GM08714 (cell line): ENCODE data around the gene CCSER1.

Experiments
- H3K4me3 ChIP-seq: fragments of 200-500 bp; sonication (Bioruptor generic); 2 replicates; pipeline ENCODE4 v1.5.1; 2014; ENCODE audit warnings: mild to moderate bottlenecking, low read length, inconsistent platforms
- ZNF274 ChIP-seq: IDR thresholded peaks from 2 replicates; pipeline ENCODE4 v1.6.1; 2012; ENCODE audit warnings: mild to moderate bottlenecking, low read depth, low read length

Gene CCSER1

DNA sequence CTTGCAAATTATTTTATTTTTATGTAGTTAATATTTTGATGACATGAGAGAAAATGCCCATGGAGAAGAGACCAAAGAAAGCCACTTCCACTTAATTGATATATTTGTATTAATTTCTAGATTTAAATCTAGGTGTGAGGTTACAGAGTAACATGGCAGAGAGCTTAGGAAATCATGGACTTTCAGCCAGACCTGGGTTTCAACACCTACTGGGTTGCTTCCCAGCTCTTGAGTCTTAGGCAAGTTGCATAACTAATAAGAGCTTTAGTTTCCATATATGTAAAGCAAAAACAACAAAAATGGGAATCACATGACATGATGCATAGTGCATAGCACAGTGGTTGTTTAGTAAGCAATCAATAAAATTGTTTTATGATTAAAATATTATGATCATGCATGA lies 413.3 kb downstream of the CCSER1 start:
- no peak for TF ChIP-seq ZNF274
- no peak overlapping the region for H3K4me3 ChIP-seq

DNA sequence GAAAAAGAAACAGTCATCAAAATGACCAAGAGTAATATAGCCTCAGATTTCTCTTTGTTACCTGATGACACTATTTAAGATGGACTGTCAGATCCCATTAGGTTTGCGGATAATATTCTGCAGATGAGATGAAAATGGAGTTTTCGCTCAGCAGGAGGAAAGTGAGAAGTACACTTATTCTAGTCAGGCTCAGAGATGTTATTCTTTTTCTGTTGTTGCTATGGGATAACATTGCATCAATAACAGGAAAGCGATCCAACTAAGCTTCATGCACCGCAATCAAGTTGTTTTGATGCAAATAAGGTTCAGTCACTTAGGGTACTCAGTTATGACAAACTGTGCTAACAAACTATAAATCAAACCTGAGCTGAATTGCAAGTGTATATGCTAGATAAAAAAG lies 415.0 kb downstream of the CCSER1 start:
- no peak for TF ChIP-seq ZNF274
- H3K4me3 ChIP-seq: no peak overlapping the region

DNA sequence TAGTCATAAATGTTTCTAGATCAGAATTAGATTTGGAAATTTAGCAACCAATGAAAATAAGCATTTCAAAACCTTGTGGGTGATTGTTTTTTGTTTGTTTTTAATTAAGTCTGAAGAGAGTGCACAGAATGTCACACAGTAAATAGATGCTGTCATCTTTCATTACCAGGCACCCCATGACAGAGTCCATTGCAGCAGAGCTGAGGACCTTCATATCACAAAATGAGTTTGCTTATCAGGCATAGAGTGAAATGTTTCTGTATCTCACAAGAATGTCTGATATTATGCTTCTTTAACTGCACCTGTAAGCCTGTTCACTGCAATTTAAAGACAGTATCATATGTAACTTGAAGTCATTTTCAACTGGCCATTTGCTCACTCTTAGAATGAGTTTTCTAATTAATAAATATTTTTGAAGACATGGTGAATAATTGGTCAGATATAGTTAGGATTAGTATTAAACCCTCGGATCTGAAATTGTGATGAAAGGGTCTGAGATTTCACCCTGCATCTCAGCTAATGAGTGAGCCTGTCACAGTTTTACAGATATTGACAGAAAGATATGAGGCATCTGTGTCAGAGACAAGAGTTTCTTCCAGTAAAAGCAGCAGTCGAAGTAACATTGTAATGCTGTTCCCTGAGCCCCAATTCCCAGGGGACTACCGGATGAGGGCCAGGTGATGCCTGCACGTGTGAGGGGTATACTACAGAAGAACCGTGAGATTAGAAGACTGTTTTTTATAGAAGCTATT lies 416.4 kb downstream of the CCSER1 start:
- no peak overlapping the region for H3K4me3 ChIP-seq
- no peak for TF ChIP-seq ZNF274

DNA sequence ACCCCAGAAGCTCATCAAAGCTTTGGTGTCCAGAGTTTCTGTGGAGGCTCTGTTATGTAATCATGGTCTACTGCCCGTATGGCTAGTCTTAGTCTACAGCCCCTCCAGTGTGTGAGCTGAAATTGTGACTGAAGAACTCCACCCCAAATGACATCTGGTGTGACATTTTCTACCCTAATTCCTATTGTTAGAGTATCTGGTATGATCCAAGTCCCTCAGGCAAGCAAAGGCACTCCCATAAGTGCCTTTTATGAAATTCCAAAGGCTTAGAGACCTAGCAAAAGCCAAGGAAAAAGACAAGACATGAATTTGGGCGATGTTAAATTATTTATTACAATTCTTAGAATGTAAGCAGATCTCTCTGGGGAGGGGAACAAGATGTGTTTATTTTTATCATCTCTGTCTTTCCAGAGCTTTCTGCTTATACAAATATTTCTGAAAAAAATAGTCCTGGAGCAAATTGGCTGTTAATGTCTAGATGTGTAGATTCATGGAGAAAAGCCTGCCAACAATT lies 417.4 kb downstream of the CCSER1 start:
- no peak overlapping the region for H3K4me3 ChIP-seq
- TF ChIP-seq ZNF274: no peak

DNA sequence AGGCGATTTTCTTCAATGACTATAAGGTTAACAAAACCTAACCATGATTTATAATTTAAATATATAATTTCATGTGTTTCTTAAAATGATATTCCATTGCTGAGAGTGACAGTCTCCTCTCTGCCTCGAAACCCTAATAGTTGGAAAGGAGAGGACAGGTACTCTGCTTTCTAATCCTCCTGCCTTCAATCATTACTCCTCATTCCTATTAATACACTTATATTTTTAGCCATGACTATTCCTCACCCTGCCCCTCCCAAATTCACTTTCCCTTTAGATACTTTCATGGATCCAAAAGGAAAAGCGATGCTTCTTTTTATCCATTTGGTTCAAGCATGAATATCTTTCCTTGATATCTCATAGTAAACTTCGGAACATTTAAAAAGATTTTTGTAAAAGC lies 418.2 kb downstream of the CCSER1 start:
- no peak for TF ChIP-seq ZNF274
- no peak overlapping the region for H3K4me3 ChIP-seq

DNA sequence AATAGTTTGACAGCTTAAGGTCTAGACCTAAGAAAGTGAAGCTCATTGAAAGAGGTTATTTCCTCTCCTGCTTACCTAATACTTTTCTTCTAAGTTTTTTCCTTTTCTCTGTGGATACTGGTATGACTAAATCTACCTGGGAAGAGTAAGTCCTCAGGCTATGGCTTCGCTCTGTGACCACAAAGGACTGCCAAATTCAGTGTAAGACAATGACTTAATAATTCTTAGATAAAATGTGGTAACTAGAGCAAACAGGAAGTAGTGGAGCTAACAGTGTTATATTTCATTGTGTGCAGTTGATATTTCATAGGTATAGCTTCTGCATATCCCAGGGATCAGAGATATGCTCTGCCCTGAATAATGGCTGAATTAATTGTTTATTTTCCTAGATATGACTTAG lies 418.9 kb downstream of the CCSER1 start:
- no peak for TF ChIP-seq ZNF274

DNA sequence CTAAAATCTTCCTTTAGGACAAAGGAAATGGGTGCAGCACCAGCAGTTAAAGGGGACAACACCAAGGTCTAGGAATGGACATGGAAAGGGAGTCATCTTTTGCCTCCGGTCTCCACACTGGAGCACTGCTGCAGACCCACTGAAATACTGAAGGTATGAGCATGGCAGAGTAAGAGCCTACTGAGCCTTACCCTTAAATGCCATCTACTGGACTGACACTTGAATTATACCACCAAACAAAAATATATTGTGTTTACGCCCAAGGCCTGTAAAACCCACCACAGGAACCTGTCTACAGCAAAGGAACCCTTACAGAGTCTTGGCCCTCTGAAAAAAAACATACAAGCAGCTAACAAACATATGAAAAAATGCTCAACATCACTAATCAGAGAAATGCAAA lies 443.4 kb downstream of the CCSER1 start:
- TF ChIP-seq ZNF274: no peak
- no peak overlapping the region for H3K4me3 ChIP-seq

More for the DNA sequence above, 418.9 kb downstream of the CCSER1 start:
- H3K4me3 ChIP-seq: no peak overlapping the region

DNA sequence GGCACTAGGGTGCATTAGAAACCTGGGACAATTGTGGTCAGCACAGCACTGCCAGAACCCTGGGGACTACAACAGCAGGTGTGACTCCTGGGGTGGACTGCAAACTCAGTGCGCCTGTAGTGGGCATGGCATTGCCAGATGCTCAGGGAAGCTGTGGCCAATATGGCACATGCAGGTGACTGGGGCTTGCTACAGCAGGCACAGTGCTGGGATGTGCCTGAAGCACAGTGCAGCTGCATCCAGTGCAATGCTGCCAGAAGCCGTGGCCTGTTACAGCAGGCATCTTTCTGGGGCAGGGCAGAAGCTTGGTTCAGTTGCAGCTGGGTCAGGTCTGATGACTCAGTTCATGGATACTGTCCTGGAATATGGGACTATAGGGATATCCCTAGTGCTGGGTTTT lies 445.8 kb downstream of the CCSER1 start:
- no peak for TF ChIP-seq ZNF274
- H3K4me3 ChIP-seq: no peak overlapping the region

DNA sequence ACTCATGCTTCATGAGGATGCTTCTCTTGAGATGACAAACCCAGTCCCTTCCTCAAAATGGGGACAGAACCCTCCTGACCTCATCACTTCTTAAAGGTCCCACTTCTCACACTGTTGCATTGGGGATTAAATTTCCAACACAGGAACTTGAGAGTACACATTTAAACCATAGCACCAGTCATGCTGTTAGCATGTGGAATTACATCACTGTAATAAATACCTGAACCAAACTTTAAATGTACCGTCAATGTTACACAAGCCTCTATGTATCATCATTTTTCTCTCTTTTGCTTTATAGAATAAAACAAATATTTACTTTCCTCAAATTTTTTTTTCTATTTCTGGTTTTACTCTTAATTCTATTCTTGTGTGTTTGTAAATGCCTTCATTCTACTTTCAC lies 448.2 kb downstream of the CCSER1 start:
- TF ChIP-seq ZNF274: no peak
- no peak overlapping the region for H3K4me3 ChIP-seq

DNA sequence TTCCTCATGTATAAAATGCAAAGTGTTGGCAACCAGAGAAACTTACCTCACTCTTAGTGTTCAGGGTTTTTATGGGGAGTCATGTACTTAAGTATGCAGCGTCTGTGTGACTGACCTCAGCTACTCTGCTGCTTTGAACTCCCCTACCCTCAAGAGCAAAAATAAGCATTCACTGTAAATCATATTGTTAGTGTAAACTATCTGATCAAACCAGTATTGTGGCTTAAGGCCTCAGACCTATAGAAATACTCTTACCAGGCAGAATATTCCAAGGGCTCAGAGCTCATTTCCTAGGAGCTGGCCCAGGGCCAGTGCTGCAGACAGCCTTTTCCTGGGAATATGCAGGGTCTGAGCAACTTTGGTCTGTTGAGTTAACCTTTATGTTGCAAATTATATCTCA lies 453.1 kb downstream of the CCSER1 start:
- H3K4me3 ChIP-seq: no peak overlapping the region
- TF ChIP-seq ZNF274: no peak

DNA sequence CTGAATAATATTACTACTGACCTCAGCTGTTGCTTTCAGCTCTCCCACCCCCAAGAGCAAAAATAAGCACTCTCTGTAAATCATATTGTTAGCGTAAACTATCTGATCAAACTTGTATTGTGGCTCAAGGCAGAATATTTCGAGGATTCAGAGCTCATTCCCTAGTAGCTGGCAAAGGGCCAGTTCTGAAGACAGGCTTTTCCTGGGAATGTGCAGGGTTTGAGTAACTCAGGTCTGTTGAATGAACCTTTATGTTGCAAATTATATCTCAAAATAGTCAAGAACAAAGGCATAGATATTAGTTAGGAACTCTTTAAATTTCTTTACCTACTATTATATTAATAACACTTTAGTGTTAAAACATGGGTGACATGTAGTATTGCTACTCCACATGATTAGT lies 454.9 kb downstream of the CCSER1 start:
- H3K4me3 ChIP-seq: no peak overlapping the region
- no peak for TF ChIP-seq ZNF274

DNA sequence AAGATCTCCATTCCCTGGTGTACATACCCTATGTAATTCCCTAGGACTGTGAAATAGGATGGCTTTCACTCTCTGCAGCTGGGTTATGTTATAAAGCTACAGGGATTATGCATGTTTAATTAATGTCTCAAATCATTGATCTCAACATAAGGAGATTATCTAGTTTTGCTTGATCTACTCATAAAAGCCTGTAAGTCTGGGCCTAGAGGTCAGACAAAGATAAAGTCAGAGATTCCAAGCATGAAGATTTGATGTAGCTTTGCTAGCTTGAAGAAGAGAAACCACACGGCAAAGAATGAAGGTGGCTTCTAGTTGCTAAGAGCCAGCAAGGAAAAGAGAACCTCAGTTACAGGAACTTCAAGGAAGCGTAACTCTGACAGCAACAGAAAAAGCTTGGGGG lies 456.9 kb downstream of the CCSER1 start:
- H3K4me3 ChIP-seq: no peak overlapping the region
- TF ChIP-seq ZNF274: no peak

DNA sequence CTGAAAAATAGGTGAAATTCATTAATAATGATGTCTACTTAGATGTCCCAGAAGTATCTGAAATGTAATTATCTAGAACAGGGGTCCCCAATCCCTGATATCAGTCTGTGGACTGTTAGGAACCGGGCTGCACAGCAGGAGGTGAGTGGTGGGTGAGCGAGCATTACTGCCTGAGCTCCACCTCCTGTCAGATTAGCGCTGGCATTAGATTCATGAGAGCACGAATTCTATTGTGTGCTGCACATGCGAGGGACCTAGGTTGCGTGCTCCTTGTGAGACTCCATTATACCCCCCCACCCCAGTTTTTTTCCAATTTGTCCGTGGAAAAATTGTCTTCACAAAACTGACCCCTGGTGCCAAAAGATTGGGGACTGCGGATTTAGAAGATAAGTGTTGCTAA lies 458.8 kb downstream of the CCSER1 start:
- H3K4me3 ChIP-seq: no peak overlapping the region
- TF ChIP-seq ZNF274: no peak

DNA sequence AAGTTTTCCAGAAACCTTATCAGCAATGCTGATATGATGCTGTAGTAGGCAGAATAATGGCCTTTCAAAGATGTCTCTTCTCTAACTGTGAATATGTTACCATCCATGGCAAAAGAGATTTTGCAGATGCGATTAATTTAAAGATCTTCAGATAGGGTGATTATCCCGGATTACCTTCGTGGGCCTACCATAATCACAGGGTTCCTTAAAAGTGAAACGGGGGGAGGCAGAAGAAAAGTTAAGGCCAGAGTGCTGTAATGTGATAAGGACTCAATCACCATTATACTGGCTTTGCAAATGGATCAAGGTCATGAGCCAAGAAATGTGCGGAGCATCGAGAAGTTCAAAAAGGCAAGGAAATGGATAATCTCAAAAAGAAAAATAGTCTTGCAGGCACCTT lies 459.6 kb downstream of the CCSER1 start:
- H3K4me3 ChIP-seq: no peak overlapping the region
- TF ChIP-seq ZNF274: no peak

DNA sequence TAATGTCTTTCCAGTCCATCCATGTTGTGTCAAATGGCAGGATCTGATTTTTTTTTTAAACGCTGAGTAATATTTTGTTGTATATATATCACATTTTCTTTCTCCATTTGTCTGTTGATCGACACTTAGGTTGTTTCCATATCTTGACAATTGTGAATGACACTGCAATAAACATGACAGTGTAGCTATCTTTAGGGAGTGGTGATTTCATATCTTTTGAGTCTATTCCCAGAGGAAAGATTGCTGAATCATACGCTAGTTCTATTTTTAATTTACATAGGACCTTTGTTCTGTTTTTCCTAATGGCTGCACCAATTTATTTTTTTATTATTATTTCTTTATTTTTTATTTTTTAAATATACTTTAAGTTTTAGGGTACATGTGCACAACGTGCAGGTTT lies 470.7 kb downstream of the CCSER1 start:
- no peak overlapping the region for H3K4me3 ChIP-seq
- no peak for TF ChIP-seq ZNF274

DNA sequence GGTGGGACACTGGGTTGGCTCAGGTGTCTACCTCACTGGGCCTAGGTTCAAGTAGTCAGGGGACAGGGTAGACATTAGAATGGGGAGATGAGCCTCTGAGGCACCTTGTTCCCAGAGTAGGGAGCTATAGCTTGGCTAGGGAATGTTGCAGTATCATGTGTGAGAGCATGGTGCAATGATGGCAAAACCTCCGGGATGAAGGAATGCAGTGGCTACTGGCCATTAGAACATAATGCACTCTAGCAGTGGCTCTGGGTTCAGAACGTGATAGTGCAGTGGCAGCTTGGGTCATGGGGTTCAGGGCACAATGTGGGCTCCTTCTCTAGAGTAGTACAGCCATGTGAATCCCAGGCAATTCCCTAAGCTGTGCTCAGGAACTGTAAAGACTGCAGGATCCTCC lies 471.5 kb downstream of the CCSER1 start:
- no peak for TF ChIP-seq ZNF274
- H3K4me3 ChIP-seq: no peak overlapping the region
